Aorta (tissue), 5 donors: ENCODE results near the gene FBXO9. TPM values are rescaled to one million over a fixed set of nuclear protein-coding genes. Genes with fewer than 3 reads are reported as not detected.

Experiments
- ATAC-seq: fragments of 200-7000 bp; cut with Tn5 transposase; one replicate; pipeline ENCODE4 v1.9.1; 2022; ENCODE audit warnings: moderate library complexity; ENCODE audit not compliant: low FRiP score
- DNase-seq, 2 donors: peaks; one replicate each; pipeline ENCODE4 v3.0.0-alpha.2; 2020
- H3K27ac ChIP-seq, 2 donors: one replicate each; pipeline ENCODE4 v1.5.1; 2013; ENCODE audit warnings: low read length in 2 of 2, mild to moderate bottlenecking in 2 of 2, moderate library complexity in 2 of 2, control low read depth in 1 of 2, inconsistent platforms in 1 of 2, low read depth in 1 of 2
- H3K27me3 ChIP-seq, 2 donors: one replicate each; pipeline ENCODE4 v1.6.1; 2013; ENCODE audit warnings: control low read depth in 1 of 2, low read length in 1 of 2, mild to moderate bottlenecking in 1 of 2, moderate library complexity in 1 of 2; ENCODE audit not compliant: insufficient read depth in 2 of 2, control insufficient read depth in 1 of 2
- H3K36me3 ChIP-seq, 2 donors: one replicate each; pipeline ENCODE4 v1.6.1; 2013; ENCODE audit warnings: control low read depth in 1 of 2, low read length in 1 of 2, mild to moderate bottlenecking in 1 of 2; ENCODE audit not compliant: insufficient read depth in 2 of 2, control insufficient read depth in 1 of 2
- H3K4me1 ChIP-seq, 2 donors: one replicate each; pipeline ENCODE4 v1.6.1; 2013; ENCODE audit warnings: low read length in 2 of 2, control low read depth in 1 of 2, mild to moderate bottlenecking in 1 of 2, moderate library complexity in 1 of 2; ENCODE audit not compliant: insufficient read depth in 2 of 2, control insufficient read depth in 1 of 2
- H3K4me3 ChIP-seq, 2 donors: one replicate each; pipeline ENCODE4 v1.5.1; 2013; ENCODE audit warnings: low read length in 2 of 2, control low read depth in 1 of 2, mild to moderate bottlenecking in 1 of 2
- H3K9me3 ChIP-seq: one replicate; pipeline ENCODE4 v1.6.1; 2013; ENCODE audit warnings: mild to moderate bottlenecking, low read length; ENCODE audit not compliant: control insufficient read depth
- WGBS, 2 donors: extraction: QIAGEN DNeasy Blood & Tissue Kit; methylation state at CpG; one replicate each; pipeline ENCODE4 v1.1.7; 2013; 5-methylcytosine and 5-hydroxymethylcytosine counted together
- intact Hi-C, 2 donors: fragments of 100-400 bp; cut with DNase I; formaldehyde crosslinking; loops; one replicate each; pipeline versions ENCODE4 v1.14.2 to v1.15.0; 2022
- long read RNA-seq, 2 donors: library from polyadenylated mRNA; unstranded; transcript quantifications; one replicate each; pipeline ENCODE4 v2.0.0, GENCODE V29; 2020 to 2021
- polyA plus RNA-seq, 2 donors: library from polyadenylated mRNA; stranded (reverse); fragments of 200-250 nt; gene quantifications; one replicate each; pipeline ENCODE4 v1.2.3, GENCODE V29; 2013
- total RNA-seq, 2 donors: library from RNA; stranded (reverse); fragmentation: NEBNext Ultra II Directional; extraction: Animal tissue kit (Norgen Biotek cat#: 25700); gene quantifications; one replicate each; pipeline ENCODE4 v1.2.1, GENCODE V29; 2021
- donor health status: healthy with polysubstance abuse.
- donor health status: Bipolar disorder and iron deficiency.
- donor health status: DM: no; HTN: no; CAD: no.
- donor health status: DM: no; HTN: no; CAD: no.
- donor health status: DM: yes; HTN: yes; CAD: no.

The FBXO9 gene
- total RNA-seq = 100 to 1,000 TPM in 1 of 2 donors, 10 to 100 TPM in 1; 86.5 to 112 TPM
- polyA plus RNA-seq = 10 to 100 TPM; 44.2 to 62.4 TPM
- long read RNA-seq, donor 1, transcript FBXO9-202 (13 exons, 3,418 nt) = major isoform, 30 of 85 reads
- long read RNA-seq, donor 1, partial matches to known transcripts = 43 of 85 reads
- long read RNA-seq, donor 1, other reads (novel, unspliced or antisense) = 11 of 85 reads
- long read RNA-seq, donor 2, transcript FBXO9-202 (13 exons, 3,418 nt) = major isoform, 20 of 43 reads
- long read RNA-seq, donor 2, partial matches to known transcripts = 9 of 43 reads
- long read RNA-seq, donor 2, other reads (novel, unspliced or antisense) = 14 of 43 reads

- no peaks in the 10 kb centered on the region for H3K4me1 ChIP-seq
- no peaks in the 10 kb centered on the region for H3K36me3 ChIP-seq
- no peaks in the 10 kb centered on the region for H3K9me3 ChIP-seq
- H3K27me3 ChIP-seq = no peaks in the 10 kb centered on the region
- ATAC-seq = peak; percentile 89
- H3K27ac ChIP-seq = peak within 1 kb of the TSS; percentile 15 to 79
- DNase-seq = peak; percentile 78 to 92
- intact Hi-C loops = loop anchor here (1.0 kb wide), 2 partner anchors 11 to 183 kb away; no protein-coding TSS in a partner anchor
- peak within 1 kb of the TSS; percentile 82 to 90 for H3K4me3 ChIP-seq
- WGBS, 2 donors = 1% methylated on average over 66 to 78 of the region's 78 CpGs
Observed at GRCh38 chr6:53065266-53066076, at the start of gene FBXO9. FBXO9 (plus strand) TSS chr6:53065404; CDS start chr6:53065790, 386 bp downstream.

- Histone ChIP-seq H3K36me3 (peaks cover 0 to 14% of the 10 kb centered on the region in 2 donors), H3K27ac (no peak overlapping the region)
Observed at GRCh38 chr6:53015486-53015885, 49.7 kb upstream of the FBXO9 start.

DNA sequence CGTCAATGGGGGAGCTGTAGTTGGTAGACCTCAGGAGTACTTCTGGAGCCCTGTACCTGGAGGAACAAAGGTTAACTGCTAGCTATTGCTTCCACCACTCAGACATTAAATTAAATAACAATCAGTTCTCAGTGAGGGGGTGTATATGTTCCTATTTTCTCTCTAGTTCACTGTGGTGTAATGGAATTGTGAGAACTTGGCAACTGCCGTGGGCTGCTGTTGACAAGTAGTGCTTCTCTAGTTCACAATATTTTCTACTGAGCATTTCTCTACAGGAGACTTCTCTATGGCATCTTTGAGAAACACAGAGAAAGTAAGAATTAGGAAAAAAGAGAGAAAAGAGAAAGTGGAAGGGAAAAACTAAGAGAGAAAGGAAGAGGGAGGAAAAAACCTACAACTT is 46.8 kb upstream of the FBXO9 start:
- no peak for DNase-seq
- no peaks in the 10 kb centered on the region for H3K27me3 ChIP-seq
- ATAC-seq = no peak
- H3K27ac ChIP-seq = no peak overlapping the region
- WGBS, 2 donors = 86 to 91% methylated on average over 2 of the region's 2 CpGs
- intact Hi-C loops = no loop called here
- H3K36me3 ChIP-seq = peaks cover 0 to 8% of the 10 kb centered on the region in 2 donors
- H3K4me1 ChIP-seq = peaks cover 0 to 4% of the 10 kb centered on the region in 2 donors
- H3K4me3 ChIP-seq = no peak overlapping the region
- H3K9me3 ChIP-seq = no peaks in the 10 kb centered on the region

More at GRCh38 chr6:53015486-53015885, 49.7 kb upstream of the FBXO9 start:
- ATAC-seq (no peak), DNase-seq (no peak)
- H3K4me3 ChIP-seq = no peak overlapping the region
- intact Hi-C loops = loop anchor here in 1 of 2 donors (2.0 kb wide), 1 partner anchor 29 kb away; no protein-coding TSS in a partner anchor
- H3K9me3 ChIP-seq = no peaks in the 10 kb centered on the region
- H3K27me3 ChIP-seq = no peaks in the 10 kb centered on the region
- WGBS, 2 donors = 94 to 95% methylated on average over 1 of the region's 1 CpG
- H3K4me1 ChIP-seq = peaks cover 2 to 4% of the 10 kb centered on the region in 2 donors

- H3K27me3 ChIP-seq = no peaks in the 10 kb centered on the region
- no peak overlapping the region for H3K4me3 ChIP-seq
- no peak for DNase-seq
- H3K27ac ChIP-seq = no peak overlapping the region
- no peaks in the 10 kb centered on the region for H3K4me1 ChIP-seq
- no peak for ATAC-seq
- H3K36me3 ChIP-seq = peaks cover 0 to 9% of the 10 kb centered on the region in 2 donors
- intact Hi-C loops = no loop called here
- 66% methylated on average over 3 of the region's 3 CpGs for whole genome bisulfite sequencing, 2 donors
- H3K9me3 ChIP-seq = no peaks in the 10 kb centered on the region
Observed at GRCh38 chr6:53020005-53020744, 45.0 kb upstream of the FBXO9 start.

DNA sequence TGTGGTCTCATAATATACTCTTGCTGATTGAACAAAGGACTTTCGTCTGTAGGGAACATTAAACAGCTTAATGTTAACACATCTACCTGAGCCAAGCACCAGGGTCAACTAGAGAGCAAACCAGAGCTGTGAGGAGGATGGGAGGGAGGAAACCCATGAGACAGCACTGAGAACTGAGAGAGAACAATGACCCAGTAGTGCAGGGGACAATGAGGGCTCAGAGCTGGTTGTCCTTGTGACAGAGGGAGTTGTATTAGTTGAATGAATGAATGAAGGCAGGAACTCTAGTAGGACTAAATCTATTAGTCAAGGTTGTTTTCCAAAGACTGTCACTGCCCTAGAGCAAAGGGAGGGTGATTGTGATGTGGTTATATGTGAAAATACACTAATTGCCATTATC is 41.9 kb upstream of the FBXO9 start:
- WGBS, 2 donors = 92% methylated on average over 1 of the region's 1 CpG
- Histone ChIP-seq H3K27me3 (no peaks in the 10 kb centered on the region), H3K36me3 (peaks cover 0 to 4% of the 10 kb centered on the region in 2 donors)

DNA sequence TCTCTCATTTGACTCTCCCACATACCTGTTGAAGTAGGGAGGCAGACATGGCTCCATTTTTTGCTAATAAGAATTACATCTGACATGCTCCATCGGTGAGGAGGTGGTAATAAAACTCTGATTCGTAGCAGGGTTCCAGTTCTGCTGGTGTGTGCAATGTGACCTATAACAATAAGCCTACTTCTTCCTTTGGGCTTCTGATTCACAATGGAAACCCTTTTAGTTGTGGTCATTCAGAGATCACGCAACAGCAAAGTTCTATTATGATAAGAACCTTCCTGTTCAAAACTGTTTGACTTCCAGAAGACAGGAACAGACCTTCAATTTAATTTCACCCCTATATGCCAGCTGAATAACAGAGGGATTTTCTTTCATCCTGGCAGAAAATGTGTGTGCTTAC is 38.7 kb upstream of the FBXO9 start:
- no peak for DNase-seq
- Histone ChIP-seq H3K27me3 (no peaks in the 10 kb centered on the region), H3K27ac (no peak overlapping the region), H3K4me1 (no peaks in the 10 kb centered on the region), H3K36me3 (peaks cover 0 to 8% of the 10 kb centered on the region in 2 donors), H3K4me3 (no peak overlapping the region), H3K9me3 (no peaks in the 10 kb centered on the region)
- 89 to 92% methylated on average over 3 of the region's 3 CpGs for WGBS, 2 donors
- intact Hi-C loops = no loop called here
- no peak for ATAC-seq

More for the DNA sequence above, 41.9 kb upstream of the FBXO9 start:
- ATAC-seq = no peak
- Histone ChIP-seq H3K9me3 (no peaks in the 10 kb centered on the region), H3K4me3 (no peak overlapping the region), H3K4me1 (no peaks in the 10 kb centered on the region), H3K27ac (no peak overlapping the region)
- DNase-seq = no peak
- intact Hi-C loops = no loop called here

DNA sequence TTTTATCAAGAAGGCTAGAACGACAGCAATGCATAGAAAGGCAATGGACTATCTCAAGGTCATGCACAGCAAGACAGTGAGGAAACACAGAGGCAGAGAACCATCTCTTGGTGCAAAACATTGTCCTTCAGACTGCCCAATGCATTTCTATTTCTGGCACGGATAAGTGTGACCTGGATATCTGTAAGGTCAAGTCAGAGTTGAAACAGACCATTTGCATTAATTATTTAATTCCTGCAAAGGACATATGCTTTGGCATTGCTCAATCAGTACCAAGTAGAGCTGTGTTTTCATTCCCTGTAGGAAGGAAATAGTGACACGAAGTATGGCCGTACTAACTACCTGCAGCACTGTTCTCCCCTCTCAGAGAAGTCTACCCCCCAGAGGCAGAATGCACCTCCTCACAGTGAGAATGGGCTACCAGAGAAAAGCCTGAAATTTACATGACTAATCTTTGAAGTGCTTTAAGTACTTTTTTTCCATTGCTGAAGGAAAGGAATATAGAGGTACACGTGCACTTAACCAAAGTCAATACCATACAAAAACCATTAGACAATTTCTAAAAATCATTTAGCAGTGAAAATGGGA is 38.0 kb upstream of the FBXO9 start:
- H3K4me1 ChIP-seq = no peaks in the 10 kb centered on the region
- no peak overlapping the region for H3K4me3 ChIP-seq
- no peak for ATAC-seq
- no peaks in the 10 kb centered on the region for H3K9me3 ChIP-seq
- peaks cover 0 to 9% of the 10 kb centered on the region in 2 donors for H3K36me3 ChIP-seq
- intact Hi-C loops = no loop called here
- DNase-seq = no peak
- no peak overlapping the region for H3K27ac ChIP-seq
- H3K27me3 ChIP-seq = no peaks in the 10 kb centered on the region
- 86 to 87% methylated on average over 5 of the region's 5 CpGs for WGBS, 2 donors

- ATAC-seq (no peak), DNase-seq (no peak)
- Histone ChIP-seq H3K9me3 (no peaks in the 10 kb centered on the region), H3K27me3 (no peaks in the 10 kb centered on the region), H3K27ac (no peak overlapping the region), H3K36me3 (peaks cover 0 to 9% of the 10 kb centered on the region in 2 donors), H3K4me3 (no peak overlapping the region), H3K4me1 (no peaks in the 10 kb centered on the region)
- WGBS, 2 donors = 90 to 97% methylated on average over 1 of the region's 1 CpG
- intact Hi-C loops = no loop called here
Observed at GRCh38 chr6:53028467-53028866, 36.7 kb upstream of the FBXO9 start.
